DOHH2 (cell line): ENCODE measurements around the gene SLC16A3.

Experiments used
- CTCF ChIP-seq: fragments of 200-600 bp; sonication (generic); IDR thresholded peaks from one replicate; pipeline ENCODE4 v1.5.1; 2014; ENCODE audit warnings: antibody characterized with exemption, mild to moderate bottlenecking, low read depth, low read length; ENCODE audit not compliant: poor library complexity, severe bottlenecking
- EZH2phosphoT487 ChIP-seq: fragments of 200-600 bp; sonication (generic); IDR thresholded peaks from 2 replicates; pipeline ENCODE4 v1.6.1; 2017; ENCODE audit warnings: borderline replicate concordance, mild to moderate bottlenecking, antibody characterized with exemption, low read length, moderate library complexity, mixed read lengths

- TF ChIP-seq EZH2phosphoT487 (no peak), CTCF (no peak)
These were observed 27.5 kb downstream of the SLC16A3 start for GRCh38 chr17:82256242-82256885.
